Measurements from ENCODE around the gene DCAF12.

The DCAF12 gene

DNA sequence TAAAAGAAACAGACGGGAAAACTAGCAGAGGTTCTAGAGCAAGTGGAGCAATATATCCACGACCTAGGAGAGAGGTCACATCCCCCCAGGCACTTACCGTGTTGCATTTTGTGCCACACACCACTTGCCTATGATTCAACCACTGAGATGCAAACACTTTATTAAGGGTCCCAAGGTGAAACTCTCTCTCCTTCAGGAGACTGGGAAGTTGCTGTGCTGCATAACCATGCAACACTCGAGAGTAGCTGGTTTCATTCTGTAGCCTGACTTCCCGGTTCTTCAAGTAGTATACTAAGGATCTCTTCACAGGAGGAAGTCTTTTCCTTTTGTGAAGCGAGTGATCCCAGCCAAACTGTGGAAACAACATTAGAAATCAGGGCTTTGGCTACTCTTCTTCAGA, 1.6 kb downstream of the DCAF12 start:
- peak; percentile 24 to 39 for DNase-seq

GRCh38 chr9:34124099-34124498, 2.4 kb downstream of the DCAF12 start:
- peak; percentile 80 to 90 for DNase-seq

DNA sequence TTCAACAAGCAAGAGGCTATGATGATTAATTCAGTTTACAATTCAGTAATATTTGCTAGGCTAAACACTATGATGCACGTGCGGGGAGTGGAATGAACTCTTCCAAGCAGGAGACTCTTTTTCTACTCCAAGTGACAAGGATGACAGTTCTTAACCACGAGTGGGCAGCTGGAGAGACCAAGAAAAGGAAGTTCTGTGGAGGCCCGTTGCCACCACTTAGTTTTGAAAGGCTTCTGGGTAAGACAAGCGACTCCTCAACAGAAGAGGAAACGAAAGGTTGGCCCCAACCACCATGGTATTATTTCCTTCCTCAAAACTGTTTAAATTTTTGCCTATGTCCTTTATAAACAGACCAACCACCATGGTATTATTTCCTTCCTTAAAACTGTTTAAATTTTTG, 2.8 kb downstream of the DCAF12 start:
- DNase-seq: peak; percentile 95 to 96

- no peak for DNase-seq
Measured at GRCh38 chr9:34121996-34122395, 4.5 kb downstream of the DCAF12 start.

- no peak for DNase-seq
Measured at GRCh38 chr9:34119713-34120112, 6.8 kb downstream of the DCAF12 start.

DNA sequence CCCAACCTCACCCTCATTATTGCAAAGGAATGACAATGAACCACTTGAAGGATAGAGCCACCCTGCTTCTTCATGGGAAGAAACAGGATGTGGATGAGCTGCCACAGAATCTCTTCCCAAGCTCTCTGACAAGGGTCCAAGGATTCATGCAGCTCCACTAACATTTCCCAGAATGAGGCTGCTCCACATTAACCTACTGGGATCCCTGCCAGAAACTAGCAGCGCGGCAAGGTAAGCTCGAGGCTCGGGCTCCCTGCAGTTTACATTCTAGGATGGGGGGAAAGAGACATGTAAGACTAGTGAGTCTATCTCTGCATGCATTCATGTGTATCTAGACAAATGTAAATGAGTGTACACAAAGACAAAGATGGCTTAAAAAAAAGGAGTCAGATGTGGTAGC, 12.1 kb downstream of the DCAF12 start:
- DNase-seq: no peak

DNA sequence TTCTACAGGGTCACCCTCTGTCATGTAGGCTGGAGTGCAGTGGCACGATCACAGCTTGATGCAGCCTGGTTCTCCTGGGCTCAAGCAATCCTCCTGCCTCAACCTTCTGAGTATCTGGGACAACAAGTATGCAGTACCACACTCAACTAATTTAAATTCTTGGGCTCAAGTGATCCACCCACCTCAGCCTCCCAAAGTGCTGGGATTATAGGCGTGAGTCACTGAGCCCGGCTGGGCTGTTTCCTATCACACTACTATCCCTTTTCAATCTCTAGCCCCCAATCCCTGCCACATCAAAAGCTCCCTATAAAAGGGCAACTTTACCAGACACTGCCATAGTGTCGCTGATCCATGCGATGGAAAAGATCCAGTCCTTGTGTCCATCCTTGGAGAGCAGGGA, 20.4 kb downstream of the DCAF12 start:
- DNase-seq: no peak

GRCh38 chr9:34102796-34103195, 23.7 kb downstream of the DCAF12 start:
- DNase-seq: no peak

GRCh38 chr9:34098307-34098706, 28.2 kb downstream of the DCAF12 start:
- DNase-seq: no peak

DNA sequence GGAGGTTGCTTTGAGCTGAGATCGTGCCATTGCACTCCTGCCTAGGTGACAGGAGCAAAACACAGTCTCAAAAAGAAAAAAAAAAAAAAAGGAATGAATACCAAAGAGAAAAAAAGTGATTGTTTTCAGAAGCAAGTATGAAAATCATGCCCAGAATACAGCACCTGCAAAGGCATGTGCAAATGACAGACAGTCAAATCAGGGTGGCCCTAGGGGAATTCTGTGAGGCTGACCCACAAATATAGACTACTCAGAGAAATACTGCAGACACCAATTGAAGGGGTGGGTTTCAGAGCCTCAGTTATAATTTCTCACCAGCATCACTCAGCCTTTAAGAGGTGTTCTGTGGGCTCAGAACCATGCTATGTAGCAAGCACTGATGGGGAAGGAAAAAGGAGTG, 28.6 kb downstream of the DCAF12 start:
- no peak for DNase-seq

DNA sequence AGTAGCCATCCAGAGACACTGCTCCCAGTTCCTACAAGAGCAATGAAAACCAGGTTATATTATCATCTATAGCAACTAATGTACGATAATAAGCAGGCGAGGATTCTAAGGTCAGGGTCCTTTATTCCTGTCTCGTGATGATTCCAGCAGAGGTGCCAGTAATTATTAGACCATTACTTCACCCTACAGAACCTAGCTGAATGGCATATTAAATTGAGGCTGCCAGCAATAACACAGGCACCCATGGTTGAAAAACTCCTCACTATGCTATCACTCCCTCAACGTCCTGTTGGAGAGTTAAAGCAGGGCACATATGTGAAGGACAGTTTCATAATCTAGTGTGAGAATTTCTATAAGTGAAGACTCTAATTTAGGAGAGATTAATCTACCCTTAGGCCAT, 29.7 kb downstream of the DCAF12 start:
- DNase-seq: no peak

GRCh38 chr9:34093578-34093977, 32.9 kb downstream of the DCAF12 start:
- no peak for DNase-seq

DNA sequence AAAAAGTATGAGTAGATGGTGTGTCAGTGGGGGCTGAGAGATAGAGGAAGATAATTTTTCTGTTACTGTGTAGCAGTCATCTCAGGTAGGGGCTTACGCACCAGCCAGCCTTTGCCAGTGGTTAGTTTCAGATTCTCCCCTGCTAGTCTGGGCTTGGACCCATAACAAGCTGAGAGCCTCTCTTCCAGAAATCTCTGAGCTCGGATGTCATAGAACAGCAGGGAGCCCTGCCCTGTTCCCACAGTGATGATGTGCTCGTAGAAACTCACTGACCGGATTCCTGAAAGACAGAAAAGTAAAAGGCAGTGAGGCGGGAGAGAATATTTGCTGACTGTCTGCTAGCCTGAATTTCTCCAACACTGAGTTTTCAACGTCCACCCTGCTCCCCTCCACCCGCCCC, 37.2 kb downstream of the DCAF12 start:
- no peak for DNase-seq

DNA sequence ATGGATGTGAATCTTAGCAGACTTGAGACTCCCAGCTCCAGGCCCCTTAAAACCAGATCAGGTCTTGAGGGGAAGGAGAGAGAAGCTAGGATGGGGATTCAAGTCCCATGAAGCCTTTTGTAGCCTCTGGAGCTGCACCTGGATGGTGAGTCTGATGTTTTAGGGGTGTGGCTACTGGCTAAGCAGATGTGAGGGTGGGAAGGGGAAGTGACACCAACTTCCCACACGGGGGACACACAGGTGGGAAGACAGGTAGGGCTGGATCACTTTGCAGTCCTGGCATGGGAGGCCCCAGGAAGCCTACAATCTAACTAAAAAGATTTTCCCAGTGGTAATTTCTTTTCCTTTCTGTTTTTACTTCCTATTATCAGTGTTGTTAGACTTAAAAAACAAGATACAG, 39.1 kb downstream of the DCAF12 start:
- no peak for DNase-seq

DNA sequence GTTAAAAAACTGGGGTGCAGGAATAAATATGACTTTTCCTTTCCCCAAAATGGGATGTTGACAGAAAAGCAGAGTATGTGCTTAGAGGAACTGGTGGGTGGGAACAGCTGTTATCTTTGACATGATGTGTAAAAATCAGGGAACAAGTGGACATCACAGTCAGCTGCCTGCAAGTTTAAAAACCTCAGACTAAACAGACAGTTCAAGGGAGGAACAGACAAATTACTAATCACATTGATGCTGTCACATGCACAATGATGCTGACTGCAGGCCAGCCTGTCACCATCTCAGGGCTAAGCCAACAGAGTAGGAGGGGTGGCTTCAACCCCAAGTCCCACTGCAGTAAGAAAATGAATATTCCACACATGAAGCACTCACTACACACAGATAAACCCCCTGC, 39.6 kb downstream of the DCAF12 start:
- no peak for DNase-seq

DNA sequence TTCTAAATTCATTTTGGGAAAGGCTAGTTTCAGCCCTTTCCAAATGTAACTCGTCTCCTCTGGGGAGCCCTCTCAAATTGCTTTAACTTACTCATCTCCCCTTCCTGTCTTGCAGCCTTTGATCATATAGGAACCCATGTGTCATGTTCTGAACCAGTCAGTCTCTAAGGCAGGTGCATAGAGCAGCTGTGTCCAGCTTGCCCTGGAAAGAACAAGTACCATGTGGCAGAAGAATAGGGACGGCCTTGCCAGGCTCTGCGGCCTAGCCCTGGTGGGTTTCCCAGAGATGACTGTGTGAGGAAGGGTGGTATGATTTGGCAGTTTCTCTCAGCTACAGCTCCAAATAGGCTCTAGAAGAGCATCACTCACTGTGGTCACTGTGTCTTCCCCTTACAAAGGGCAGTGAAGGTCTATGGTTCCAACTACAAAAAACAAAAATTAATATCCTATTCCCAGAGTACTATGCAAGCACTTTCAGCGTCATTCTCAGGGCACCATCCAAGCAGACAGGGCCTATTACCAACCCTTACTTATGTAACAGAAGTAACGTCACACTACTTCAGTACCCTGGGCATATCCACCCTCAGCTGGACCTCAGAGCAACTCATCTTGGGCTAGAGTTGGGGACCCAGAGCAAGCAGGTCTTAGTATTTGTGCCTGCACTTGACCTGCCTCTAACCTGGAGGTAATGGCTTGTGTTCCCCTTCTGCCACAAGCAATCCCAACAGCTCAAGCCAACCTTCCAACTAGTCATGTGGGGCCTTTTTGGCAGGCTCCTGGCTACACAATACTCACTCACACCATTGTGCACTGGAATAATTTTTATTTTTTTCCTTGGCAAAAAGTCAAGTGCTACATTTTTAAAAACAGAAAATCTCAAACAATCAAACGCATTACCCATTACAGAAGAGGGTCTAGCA, 40.7 kb downstream of the DCAF12 start:
- no peak for DNase-seq

- DNase-seq: no peak
Measured at GRCh38 chr9:34084562-34084961, 41.9 kb downstream of the DCAF12 start.

- no peak for DNase-seq
Measured at GRCh38 chr9:34079181-34079580, 47.3 kb downstream of the DCAF12 start.

GRCh38 chr9:34072868-34073590, 53.5 kb downstream of the DCAF12 start:
- DNase-seq: no peak

GRCh38 chr9:34072410-34072809, 54.1 kb downstream of the DCAF12 start:
- no peak for DNase-seq

DNA sequence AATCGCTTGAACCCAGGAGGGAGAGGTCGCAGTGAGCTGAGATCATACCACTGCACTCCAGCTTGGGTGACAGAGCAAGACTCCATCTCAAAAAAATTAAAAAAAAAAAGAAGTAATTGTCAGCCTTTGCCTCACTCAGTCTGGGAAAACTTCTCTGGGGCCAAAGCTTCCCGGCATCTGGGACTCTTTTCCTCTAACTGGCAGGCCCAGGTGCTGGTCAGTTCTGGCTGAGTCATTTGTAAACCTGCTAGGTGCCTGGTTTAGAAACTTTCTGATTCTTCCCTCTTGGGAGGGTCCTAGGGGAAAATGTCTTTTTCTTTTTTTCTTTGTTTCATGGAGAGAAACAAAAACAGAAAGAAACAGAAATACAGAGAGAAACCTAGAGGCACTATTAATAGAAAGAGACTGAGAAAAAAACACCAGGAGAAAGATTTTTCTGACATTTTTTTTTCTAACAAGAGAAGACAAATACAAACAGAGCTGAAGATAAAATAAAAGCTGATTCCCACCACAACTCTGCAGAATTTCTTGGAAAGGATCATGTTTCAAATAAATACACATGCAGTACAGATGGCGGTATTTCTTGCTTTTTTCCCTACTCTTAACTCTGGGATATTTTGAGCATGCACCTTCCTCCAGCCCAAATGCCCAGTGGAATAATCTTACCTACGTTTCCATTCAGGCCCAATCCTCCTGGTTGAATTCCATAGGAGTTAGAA, 55.7 kb downstream of the DCAF12 start:
- DNase-seq: no peak

- no peak for DNase-seq
Measured at GRCh38 chr9:34069831-34070230, 56.7 kb downstream of the DCAF12 start.

GRCh38 chr9:34065541-34065940, 61.0 kb downstream of the DCAF12 start:
- no peak for DNase-seq

DNA sequence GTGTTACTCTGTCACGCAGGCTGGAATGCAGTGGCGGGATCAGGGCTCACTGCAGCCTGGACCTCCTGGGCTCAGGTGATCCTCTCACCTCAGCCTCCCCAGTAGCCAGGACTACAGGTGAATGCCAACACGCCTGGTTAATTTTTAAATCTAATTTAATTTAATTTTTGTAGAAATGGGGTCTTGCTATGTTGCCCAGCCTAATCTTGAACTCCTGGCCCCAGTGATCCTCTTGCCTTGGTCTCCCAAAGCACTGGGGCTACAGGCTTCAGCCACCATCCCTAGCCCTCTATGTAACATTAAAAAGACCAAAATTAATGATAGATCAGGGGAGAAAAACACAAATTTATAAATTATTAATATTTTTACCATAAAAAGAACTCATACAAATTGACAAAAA, 66.5 kb downstream of the DCAF12 start:
- DNase-seq: no peak
